HepG2 (cell line): ENCODE measurements around the gene BOD1. TPM values are rescaled to one million over a fixed set of nuclear protein-coding genes. Genes with fewer than 3 reads are reported as not detected.

Source experiments
- ATAC-seq: fragments of 200-7000 bp; cut with Tn5 transposase; 3 replicates; pipeline ENCODE4 v1.9.1; 2020; ENCODE audit warnings: mild to moderate bottlenecking, moderate library complexity
- BruUV-seq: library from RNA; stranded (reverse); fragments of 400-500 nt; replicated peaks from 2 replicates; lab custom pipeline; 2021; lab: Mats Ljungman, UMichigan
- CTCF ChIA-PET: fragments of 300-600 bp; formaldehyde crosslinking; extraction: SDS; loops from one replicate; lab custom pipeline; 2021; ENCODE audit warnings: low total read pairs, inconsistent platforms, low intra/inter-chr PET ratio; lab: Yijun Ruan, JAX
- POLR2A ChIA-PET: fragments of 350-600 bp; sonication (Branson Sonifier 250); formaldehyde crosslinking; loops from one replicate; lab custom pipeline; 2020; ENCODE audit warnings: antibody characterized with exemption, inconsistent platforms; lab: Yijun Ruan, JAX
- DNase-seq: peaks from one replicate; pipeline ENCODE4 v3.0.0-alpha.2; 2015; ENCODE audit warnings: low spot score
- FAIRE-seq: peaks from 3 replicates; lab custom pipeline; 2011; peaks lifted over from hg19 to GRCh38; lab: Jason Lieb, UNC
- H2AFZ ChIP-seq: one replicate; pipeline ENCODE4 v1.6.1; 2011; ENCODE audit warnings: low read length, inconsistent platforms
- H3K27ac ChIP-seq: fragments of 300-600 bp; 3 replicates; pipeline ENCODE4 v1.8.0; 2011; ENCODE audit warnings: mixed run types, mild to moderate bottlenecking, mixed read lengths, low read length, inconsistent platforms; ENCODE audit not compliant: insufficient read depth; ENCODE audit errors: extremely low read length
- H3K27me3 ChIP-seq, 2 experiments: fragments of 200-600 bp in 1 of 2; 2 replicates in 1 of 2; 3 replicates in 1 of 2; pipeline versions ENCODE4 v1.6.0 to v1.8.0; 2011; ENCODE audit warnings: low read length in 2 of 2, mild to moderate bottlenecking in 2 of 2, moderate library complexity in 2 of 2, inconsistent platforms in 1 of 2; ENCODE audit not compliant: insufficient read depth in 2 of 2, control insufficient read depth in 1 of 2
- H3K36me3 ChIP-seq, 2 experiments: fragments of 200-600 bp in 1 of 2; replicated peaks in 1 of 2; 2 replicates in 1 of 2; 3 replicates in 1 of 2; pipeline versions ENCODE4 v1.5.1 to v1.8.0; 2011; ENCODE audit warnings: low read length in 2 of 2, inconsistent platforms in 1 of 2; ENCODE audit not compliant: insufficient read depth in 2 of 2, control insufficient read depth in 1 of 2
- H3K4me1 ChIP-seq: 2 replicates; pipeline ENCODE4 v1.5.1; 2012; ENCODE audit warnings: low read length, inconsistent platforms; ENCODE audit not compliant: insufficient read depth
- H3K4me2 ChIP-seq: 2 replicates; pipeline ENCODE4 v1.6.0; 2011; ENCODE audit warnings: low read depth, low read length, inconsistent platforms
- H3K4me3 ChIP-seq, 3 experiments: fragments of 200-600 bp in 1 of 3; sonication (generic), shearing (Covaris generic) in 1 of 3; replicated peaks in 1 of 3; 2 replicates each; pipeline ENCODE4 v1.5.1; 2011 to 2016; ENCODE audit warnings: low read length in 3 of 3, inconsistent platforms in 2 of 3, low read depth in 2 of 3, mild to moderate bottlenecking in 2 of 3, control low read depth in 1 of 3, mixed read lengths in 1 of 3; ENCODE audit not compliant: insufficient read depth in 1 of 3
- H3K79me2 ChIP-seq: one replicate; pipeline ENCODE4 v1.6.1; 2011; ENCODE audit warnings: low read length, inconsistent platforms; ENCODE audit not compliant: insufficient read depth
- H3K9ac ChIP-seq: 2 replicates; pipeline ENCODE4 v1.6.0; 2011; ENCODE audit warnings: mild to moderate bottlenecking, low read depth, low read length, inconsistent platforms; ENCODE audit not compliant: insufficient read depth
- H3K9me3 ChIP-seq: 2 replicates; pipeline ENCODE4 v1.5.1; 2012; ENCODE audit warnings: mild to moderate bottlenecking, low read length
- H4K20me1 ChIP-seq: 2 replicates; pipeline ENCODE4 v1.6.0; 2011; ENCODE audit warnings: inconsistent platforms, mild to moderate bottlenecking, low read length, moderate library complexity; ENCODE audit not compliant: insufficient read depth
- ATF4 ChIP-seq, 2 experiments: fragments of 450-650 bp in 1 of 2; sonication (generic) in 1 of 2; formaldehyde crosslinking; IDR thresholded peaks; 2 replicates each; pipeline versions ENCODE4 v1.5.0 to v1.8.0; 2020 to 2022; ENCODE audit warnings: mild to moderate bottlenecking in 1 of 2, missing genetic modification reagents in 1 of 2
- HOXD1 ChIP-seq: sonication (generic); formaldehyde crosslinking; IDR thresholded peaks from 2 replicates; pipeline ENCODE4 v1.5.0; 2020; ENCODE audit warnings: missing genetic modification reagents
- NAIF1 ChIP-seq: sonication (generic); formaldehyde crosslinking; IDR thresholded peaks from 2 replicates; pipeline ENCODE4 v1.5.0; 2020; ENCODE audit warnings: mild to moderate bottlenecking, missing genetic modification reagents, borderline replicate concordance
- RORA ChIP-seq: sonication (generic); formaldehyde crosslinking; IDR thresholded peaks from 2 replicates; pipeline ENCODE4 v1.5.0; 2020; ENCODE audit warnings: mild to moderate bottlenecking, missing genetic modification reagents, moderate library complexity
- ZNF263 ChIP-seq: sonication (generic); formaldehyde crosslinking; IDR thresholded peaks from 2 replicates; pipeline ENCODE4 v1.4.0; 2020; ENCODE audit warnings: missing genetic modification reagents
- ZNF687 ChIP-seq: sonication (generic); formaldehyde crosslinking; IDR thresholded peaks from 2 replicates; pipeline ENCODE4 v1.5.1; 2020; ENCODE audit warnings: mild to moderate bottlenecking, missing genetic modification reagents, moderate library complexity
- ZNF768 ChIP-seq: sonication (generic); formaldehyde crosslinking; IDR thresholded peaks from 2 replicates; pipeline ENCODE4 v1.4.0; 2020; ENCODE audit warnings: missing genetic modification reagents
- ZNF784 ChIP-seq: sonication (generic); formaldehyde crosslinking; IDR thresholded peaks from 2 replicates; pipeline ENCODE4 v1.5.1; 2020; ENCODE audit warnings: missing genetic modification reagents, mild to moderate bottlenecking, borderline replicate concordance
- WGBS: methylation state at CpG from one replicate; pipeline ENCODE4 v1.1.6; 2017; ENCODE audit warnings: low lambda C conversion rate; 5-methylcytosine and 5-hydroxymethylcytosine counted together
- in situ Hi-C: cut with HindIII; loops from 2 replicates; pipeline ENCODE4 v1.10.0; 2017; ENCODE audit warnings: low pct_unique_long_range_greater_than_20kb; ENCODE audit not compliant: extremely low pct_ligation_motif_present
- intact Hi-C: fragments of 100-400 bp; cut with micrococcal nuclease; formaldehyde crosslinking; loops from one replicate; pipeline ENCODE4 v1.10.0; 2022; ENCODE audit not compliant: unreplicated experiment
- polyA plus RNA-seq, 8 experiments: library from polyadenylated mRNA; depleted of rRNA in 3 of 8; stranded (reverse) in 7 of 8; unstranded in 1 of 8; fragments of >200 nt; fragmentation: Illumina TruSeq in 4 of 8; extraction: Trizol in 4 of 8; gene quantifications; 2 replicates each; pipeline versions ENCODE4 v1.2.1 to v1.2.3, GENCODE V29; 2011 to 2016; ENCODE audit warnings: low read depth in 4 of 8, missing spikeins in 1 of 8, mixed read lengths in 1 of 8; ENCODE audit not compliant: insufficient read depth in 1 of 8
- total RNA-seq, 5 experiments: library from RNA; depleted of rRNA; stranded (reverse); fragments of >200 nt; fragmentation: Illumina TruSeq; extraction: Trizol; gene quantifications; 2 replicates each; pipeline ENCODE4 v1.2.3, GENCODE V29; 2016; ENCODE audit warnings: low read depth in 1 of 5

Gene BOD1
- total and polyA plus RNA-seq, 2 of the 13 experiments (the other 11 are each of a cell fraction or from before 2014, with no cell fraction given), result 81.5 to 103 TPM

- TF ChIP-seq ZNF687 (CRISPR knock-in tag), result peak; percentile 53
- no peak for TF ChIP-seq NAIF1 (CRISPR knock-in tag)
These were observed 29.0 kb upstream of the BOD1 start (continued) for GRCh38 chr5:173645437-173645807.

- Histone ChIP-seq H3K27ac (no peak overlapping the region), H3K79me2 (no peaks in the 10 kb centered on the region), H3K4me2 (peak overlapping the region; percentile 31; the same call in 1 of the 2 replicates), H3K4me1 (peaks cover 53% of the 10 kb centered on the region), H4K20me1 (no peaks in the 10 kb centered on the region), H3K27me3 (peaks cover 0 to 26% of the 10 kb centered on the region in 2 experiments; a peak in 4 of 5 replicates), H3K9ac (no peak overlapping the region), H2AFZ (no peak overlapping the region), H3K4me3 (no peak overlapping the region), H3K36me3 (no peaks in the 10 kb centered on the region), H3K9me3 (no peaks in the 10 kb centered on the region)
- ChIA-PET POLR2A (interaction anchor here (0.9 kb wide), 1 partner anchor 29 kb away, joined by 3 read pairs; the partner anchor contains the start of gene BOD1), CTCF (no interaction called here)
- TF ChIP-seq ATF4 (CRISPR knock-in tag; IDR thresholded peaks at IDR 0.05) (0 out of 4 replicates have a peak, but pooled peaks of 1 of the 2 experiments have one; percentile 55), ZNF768 (CRISPR knock-in tag) (no peak), ZNF263 (CRISPR knock-in tag) (0 out of 2 replicates have a peak, but pooled peaks have one; percentile 24), ZNF784 (CRISPR knock-in tag) (no peak), RORA (no peak), HOXD1 (no peak)
- FAIRE-seq (no peak), DNase-seq (no peak), ATAC-seq (no peak; the same call in 2 of the 3 replicates)
- intact Hi-C loops, result no loop called here
- WGBS, result 21% methylated on average over 8 of the region's 8 CpGs
- in situ Hi-C loops, result no loop called here
- BruUV-seq, result no TSS peak
These were observed 28.4 kb upstream of the BOD1 start for GRCh38 chr5:173644673-173645436.
